ENCODE measurements around the gene TBX2. TPM values are rescaled to one million over a fixed set of nuclear protein-coding genes. Genes with fewer than 3 reads are reported as not detected.
A peak's percentile ranks its signal among the peaks of the same experiment; 100 is the strongest.

Gene TBX2
- total RNA-seq, 2 experiments from 2014 or later, result not detected

DNA sequence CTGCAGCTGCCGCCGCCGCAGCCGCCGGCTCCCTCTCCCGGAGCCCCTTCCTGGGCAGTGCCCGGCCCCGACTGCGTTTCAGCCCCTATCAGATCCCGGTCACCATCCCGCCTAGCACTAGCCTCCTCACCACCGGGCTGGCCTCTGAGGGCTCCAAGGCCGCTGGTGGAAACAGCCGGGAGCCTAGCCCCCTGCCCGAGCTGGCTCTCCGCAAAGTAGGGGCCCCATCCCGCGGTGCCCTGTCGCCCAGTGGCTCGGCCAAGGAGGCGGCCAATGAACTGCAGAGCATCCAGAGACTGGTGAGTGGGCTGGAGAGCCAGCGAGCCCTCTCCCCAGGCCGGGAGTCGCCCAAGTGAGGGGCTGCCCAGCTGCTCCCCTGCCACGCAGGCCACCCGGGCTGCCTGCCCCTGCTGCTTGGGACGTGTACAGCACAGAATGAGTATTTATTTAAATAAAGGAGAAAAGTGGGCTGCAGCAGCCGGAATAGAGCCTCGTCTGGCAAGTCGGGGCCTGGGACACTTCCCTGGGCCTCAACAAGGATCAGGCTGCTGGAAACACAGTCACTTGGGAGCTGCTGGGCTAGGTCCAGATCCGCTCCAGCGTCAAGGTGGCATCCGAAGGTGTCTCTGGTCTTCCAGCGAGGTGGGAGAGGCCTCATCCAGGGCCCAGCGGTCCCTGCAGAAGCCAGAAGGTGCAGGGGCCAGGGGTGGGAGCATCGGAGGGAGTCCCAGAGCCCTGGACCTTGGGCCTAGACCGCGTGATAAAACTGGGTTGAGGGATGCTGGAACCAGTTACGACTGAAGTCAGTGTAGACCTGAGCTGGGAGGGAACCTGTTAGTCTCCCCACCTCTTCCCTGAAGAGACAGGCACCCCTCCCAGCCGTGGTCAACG, 8.8 kb downstream of the TBX2 start:
- Mint-ChIP-seq H3K4me3 (peak overlapping the region; percentile 42), H3K27me3 (peaks cover 56% of the 10 kb centered on the region), H3K36me3 (ENCODE audit: low read depth) (no peaks in the 10 kb centered on the region), H3K9me3 (no peaks in the 10 kb centered on the region), H3K27ac (no peak overlapping the region), H3K4me1 (ENCODE audit: low read depth) (peaks cover 27% of the 10 kb centered on the region)
- ATAC-seq (no peak), DNase-seq (no peak)
- POLR2A ChIA-PET, result no interaction called here
- TF ChIP-seq, protein P1, sequence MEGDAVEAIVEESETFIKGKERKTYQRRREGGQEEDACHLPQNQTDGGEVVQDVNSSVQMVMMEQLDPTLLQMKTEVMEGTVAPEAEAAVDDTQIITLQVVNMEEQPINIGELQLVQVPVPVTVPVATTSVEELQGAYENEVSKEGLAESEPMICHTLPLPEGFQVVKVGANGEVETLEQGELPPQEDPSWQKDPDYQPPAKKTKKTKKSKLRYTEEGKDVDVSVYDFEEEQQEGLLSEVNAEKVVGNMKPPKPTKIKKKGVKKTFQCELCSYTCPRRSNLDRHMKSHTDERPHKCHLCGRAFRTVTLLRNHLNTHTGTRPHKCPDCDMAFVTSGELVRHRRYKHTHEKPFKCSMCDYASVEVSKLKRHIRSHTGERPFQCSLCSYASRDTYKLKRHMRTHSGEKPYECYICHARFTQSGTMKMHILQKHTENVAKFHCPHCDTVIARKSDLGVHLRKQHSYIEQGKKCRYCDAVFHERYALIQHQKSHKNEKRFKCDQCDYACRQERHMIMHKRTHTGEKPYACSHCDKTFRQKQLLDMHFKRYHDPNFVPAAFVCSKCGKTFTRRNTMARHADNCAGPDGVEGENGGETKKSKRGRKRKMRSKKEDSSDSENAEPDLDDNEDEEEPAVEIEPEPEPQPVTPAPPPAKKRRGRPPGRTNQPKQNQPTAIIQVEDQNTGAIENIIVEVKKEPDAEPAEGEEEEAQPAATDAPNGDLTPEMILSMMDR (IDR thresholded peaks at IDR 0.05), result no peak
- CTCF ChIA-PET, result interaction anchor here (0.9 to 1.8 kb wide), 3 partner anchors 12 to 41 kb away, joined by 3 to 4 read pairs (median 3); no protein-coding TSS in a partner anchor
- intact Hi-C loops (cut with micrococcal nuclease), result no loop called here

DNA sequence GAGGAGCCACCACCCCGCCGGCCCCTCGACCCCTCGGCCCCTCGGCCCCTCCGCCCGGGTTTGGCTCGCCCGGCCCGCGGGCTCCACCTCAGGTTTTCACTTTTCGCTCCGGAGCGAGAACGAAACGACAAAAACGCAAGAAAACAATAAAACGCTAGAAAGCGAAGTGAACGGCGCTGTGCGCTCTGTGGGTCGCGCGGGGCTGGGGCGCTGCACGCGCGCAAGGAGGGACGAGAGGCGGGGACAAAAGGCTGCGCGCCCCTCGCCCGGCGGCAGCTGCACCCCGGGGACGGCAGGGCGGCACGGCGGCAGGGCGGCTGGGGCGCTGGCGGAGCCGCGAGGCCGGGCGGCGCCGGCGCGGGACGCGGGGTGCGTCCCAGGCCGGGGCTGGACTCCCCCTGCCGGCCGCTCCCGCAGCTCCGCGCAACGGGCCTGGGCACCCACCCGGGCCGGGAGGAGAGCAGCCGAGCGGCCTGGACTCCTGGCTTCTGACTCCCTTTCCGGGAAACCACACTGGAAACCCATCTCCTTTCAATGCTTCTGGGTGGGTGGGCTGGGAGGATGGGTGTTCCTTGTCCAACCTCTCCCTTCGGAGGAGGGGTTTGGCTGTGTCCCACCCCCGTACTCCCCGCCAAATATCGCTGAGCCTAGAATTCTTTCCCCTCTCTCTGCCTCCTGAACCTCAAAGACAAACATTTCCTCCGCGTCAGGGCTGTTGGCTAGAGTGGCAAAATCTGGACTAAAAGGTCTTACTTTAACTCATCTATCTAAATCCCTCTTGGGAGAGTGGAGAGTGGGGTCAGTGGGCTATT, 9.9 kb downstream of the TBX2 start:
- Mint-ChIP-seq H3K36me3 (ENCODE audit: low read depth) (no peaks in the 10 kb centered on the region), H3K27me3 (peaks cover 47% of the 10 kb centered on the region), H3K4me3 (peak overlapping the region; percentile 47), H3K4me1 (ENCODE audit: low read depth) (peaks cover 23% of the 10 kb centered on the region), H3K9me3 (no peaks in the 10 kb centered on the region), H3K27ac (no peak overlapping the region)
- CTCF ChIA-PET, result interaction anchor here (1.1 to 1.8 kb wide), 4 partner anchors 9 to 40 kb away, joined by 3 to 7 read pairs (median 4); no protein-coding TSS in a partner anchor
- intact Hi-C loops (cut with micrococcal nuclease), result loop anchor here (5.0 kb wide), 2 partner anchors 143 to 428 kb away; no protein-coding TSS in a partner anchor
- peak; percentile 28 for ATAC-seq
- POLR2A ChIA-PET, result no interaction called here
- TF ChIP-seq, protein P1 (IDR thresholded peaks at IDR 0.05), result no peak
- DNase-seq, result no peak

DNA sequence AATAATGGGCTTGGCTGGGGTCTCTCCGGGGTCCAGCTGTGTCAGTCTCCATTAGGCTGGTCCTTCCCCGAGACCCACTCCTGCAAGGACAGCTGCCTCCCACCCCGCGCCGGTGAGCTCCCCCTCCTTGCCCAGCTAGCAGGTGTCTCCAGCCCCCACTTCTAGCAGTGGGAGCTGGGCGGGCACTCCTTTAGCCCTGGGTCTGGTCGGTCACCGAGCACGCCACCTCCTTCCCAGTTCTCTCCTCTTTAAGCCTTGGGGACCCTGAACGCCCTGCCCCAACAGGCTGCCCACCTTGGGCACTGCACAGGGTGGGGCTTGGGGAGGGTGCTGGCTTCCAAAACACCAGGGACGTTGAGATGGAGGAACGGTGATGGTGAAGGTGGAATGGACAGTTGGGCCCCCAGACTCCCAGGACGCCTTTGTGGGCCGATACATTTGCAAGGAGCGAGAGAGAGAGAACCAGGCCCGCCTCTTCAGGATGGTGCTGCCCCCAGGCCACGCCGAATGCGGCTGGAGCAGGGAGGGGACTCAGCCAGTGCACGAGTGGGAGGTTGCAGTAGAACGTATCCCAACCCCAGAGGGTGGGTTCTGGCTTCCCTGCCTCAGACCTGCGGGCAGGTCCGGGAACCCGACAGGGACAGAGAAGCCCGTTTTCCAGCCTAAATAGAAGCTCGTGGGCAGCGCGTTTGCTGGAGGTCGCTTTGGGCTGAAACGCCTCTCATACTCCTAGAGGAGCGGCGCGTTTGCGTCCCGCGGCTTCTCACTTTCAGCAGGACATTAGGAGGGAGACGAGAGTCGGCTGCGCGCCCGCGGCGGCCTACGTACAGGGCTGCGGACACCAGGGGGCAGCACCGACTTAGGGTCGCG, 10.7 kb downstream of the TBX2 start:
- peaks cover 47% of the 10 kb centered on the region for H3K27me3 Mint-ChIP-seq
- no peaks in the 10 kb centered on the region for H3K9me3 Mint-ChIP-seq
- no peaks in the 10 kb centered on the region for H3K36me3 Mint-ChIP-seq (ENCODE audit: low read depth)
- intact Hi-C loops (cut with micrococcal nuclease), result loop anchor here (5.0 kb wide), 2 partner anchors 142 to 427 kb away; no protein-coding TSS in a partner anchor
- TF ChIP-seq, protein P1 (IDR thresholded peaks at IDR 0.05), result peak; percentile 52
- DNase-seq (peak; percentile 81), ATAC-seq (peak; percentile 60)
- ChIA-PET CTCF (interaction anchor here (1.1 to 3.5 kb wide), 6 partner anchors 10 to 690 kb away, joined by 3 to 18 read pairs (median 4); no protein-coding TSS in a partner anchor), POLR2A (no interaction called here)
- no peak overlapping the region for H3K27ac Mint-ChIP-seq
- H3K4me3 Mint-ChIP-seq, result peak overlapping the region; percentile 47
- peaks cover 21% of the 10 kb centered on the region for H3K4me1 Mint-ChIP-seq (ENCODE audit: low read depth)

DNA sequence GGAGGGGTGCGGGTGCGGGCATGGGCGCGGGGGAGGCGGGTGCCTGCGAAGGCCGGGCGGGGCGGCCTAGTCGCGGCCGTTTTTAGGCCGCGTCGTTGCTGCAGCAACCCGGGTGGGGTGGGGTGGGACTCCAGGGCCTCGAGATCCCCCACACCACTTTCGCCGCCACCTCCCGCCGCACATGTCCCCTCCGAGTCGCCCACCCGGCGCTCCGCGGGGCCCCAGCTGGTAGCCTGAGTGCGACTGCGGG, 11.3 kb downstream of the TBX2 start:
- peaks cover 21% of the 10 kb centered on the region for H3K4me1 Mint-ChIP-seq (ENCODE audit: low read depth)
- CTCF ChIA-PET, result interaction anchor here (1.1 to 3.5 kb wide), 5 partner anchors 16 to 690 kb away, joined by 3 to 19 read pairs (median 7); no protein-coding TSS in a partner anchor

More for the DNA sequence above, 11.3 kb downstream of the TBX2 start:
- Mint-ChIP-seq H3K27ac (no peak overlapping the region), H3K9me3 (no peaks in the 10 kb centered on the region), H3K27me3 (peaks cover 46% of the 10 kb centered on the region), H3K4me3 (no peak overlapping the region), H3K36me3 (ENCODE audit: low read depth) (no peaks in the 10 kb centered on the region)
- DNase-seq (no peak), ATAC-seq (no peak)
- POLR2A ChIA-PET, result no interaction called here
- intact Hi-C loops (cut with micrococcal nuclease), result loop anchor here (5.0 kb wide), 2 partner anchors 141 to 426 kb away; no protein-coding TSS in a partner anchor
- TF ChIP-seq, protein P1 (IDR thresholded peaks at IDR 0.05), result peak; percentile 39

Measured in activated CD8-positive, alpha-beta T cell treated with anti-CD3 and anti-CD28 coated beads for 36 hours (primary cell).